Ascending aorta (tissue), 2 donors: Measurements from ENCODE around the gene CELSR1. TPM values are rescaled to one million over a fixed set of nuclear protein-coding genes. Genes with fewer than 3 reads are reported as not detected.
A peak's percentile ranks its signal among the peaks of the same experiment; 100 is the strongest.

ENCODE experiments used
- DNase-seq, 2 donors: peaks; one replicate each; pipeline ENCODE4 v3.0.0-alpha.2; 2019; ENCODE audit warnings: low spot score in 2 of 2
- H3K27ac ChIP-seq, 2 donors: fragments of 200-600 bp; sonication (generic); one replicate each; pipeline ENCODE4 v1.5.1; 2016 to 2017; ENCODE audit warnings: mild to moderate bottlenecking in 1 of 2
- H3K27me3 ChIP-seq: fragments of 200-600 bp; sonication (generic); one replicate; pipeline ENCODE4 v1.5.1; 2017
- H3K36me3 ChIP-seq, 2 donors: fragments of 200-600 bp; sonication (generic); one replicate each; pipeline ENCODE4 v1.5.1; 2016
- H3K4me1 ChIP-seq, 2 donors: fragments of 200-600 bp; sonication (generic); one replicate each; pipeline ENCODE4 v1.5.1; 2016 to 2017; ENCODE audit warnings: mild to moderate bottlenecking in 1 of 2
- H3K4me3 ChIP-seq, 2 donors: fragments of 200-600 bp; sonication (generic); one replicate each; pipeline ENCODE4 v1.5.1; 2016 to 2017; ENCODE audit warnings: mild to moderate bottlenecking in 1 of 2
- H3K9me3 ChIP-seq, 2 donors: fragments of 200-600 bp; sonication (generic); one replicate each; pipeline ENCODE4 v1.5.1; 2016
- intact Hi-C: fragments of 100-400 bp; cut with DNase I; formaldehyde crosslinking; loops from one replicate; pipeline ENCODE4 v1.15.1; 2023
- total RNA-seq: library from RNA; depleted of rRNA; stranded (reverse); fragments of >200 nt; gene quantifications from one replicate; pipeline ENCODE4 v1.1.0, GENCODE V29; 2016
- TF ChIP-seq, protein P1 (sequence below), 3 experiments: fragments of 200-600 bp in 2 of 3; fragments of 450-650 bp in 1 of 3; sonication (generic) in 2 of 3; IDR thresholded peaks; one replicate each; pipeline ENCODE4 v1.5.1; 2016 to 2019; ENCODE audit warnings: antibody characterized with exemption in 3 of 3, mild to moderate bottlenecking in 1 of 3, moderate library complexity in 1 of 3

CELSR1 gene
- total RNA-seq, 1 donor from 2014 or later: 10.5 TPM

- Histone ChIP-seq H3K4me1 (no peaks in the 10 kb centered on the region), H3K9me3 (peaks cover 0 to under 1% of the 10 kb centered on the region in 2 donors), H3K27ac (no peak overlapping the region), H3K4me3 (no peak overlapping the region), H3K27me3 (no peaks in the 10 kb centered on the region), H3K36me3 (no peaks in the 10 kb centered on the region)
- intact Hi-C loops: no loop called here
- no peak for DNase-seq
- TF ChIP-seq, protein P1, sequence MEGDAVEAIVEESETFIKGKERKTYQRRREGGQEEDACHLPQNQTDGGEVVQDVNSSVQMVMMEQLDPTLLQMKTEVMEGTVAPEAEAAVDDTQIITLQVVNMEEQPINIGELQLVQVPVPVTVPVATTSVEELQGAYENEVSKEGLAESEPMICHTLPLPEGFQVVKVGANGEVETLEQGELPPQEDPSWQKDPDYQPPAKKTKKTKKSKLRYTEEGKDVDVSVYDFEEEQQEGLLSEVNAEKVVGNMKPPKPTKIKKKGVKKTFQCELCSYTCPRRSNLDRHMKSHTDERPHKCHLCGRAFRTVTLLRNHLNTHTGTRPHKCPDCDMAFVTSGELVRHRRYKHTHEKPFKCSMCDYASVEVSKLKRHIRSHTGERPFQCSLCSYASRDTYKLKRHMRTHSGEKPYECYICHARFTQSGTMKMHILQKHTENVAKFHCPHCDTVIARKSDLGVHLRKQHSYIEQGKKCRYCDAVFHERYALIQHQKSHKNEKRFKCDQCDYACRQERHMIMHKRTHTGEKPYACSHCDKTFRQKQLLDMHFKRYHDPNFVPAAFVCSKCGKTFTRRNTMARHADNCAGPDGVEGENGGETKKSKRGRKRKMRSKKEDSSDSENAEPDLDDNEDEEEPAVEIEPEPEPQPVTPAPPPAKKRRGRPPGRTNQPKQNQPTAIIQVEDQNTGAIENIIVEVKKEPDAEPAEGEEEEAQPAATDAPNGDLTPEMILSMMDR (IDR thresholded peaks at IDR 0.05): no peak
Observed at GRCh38 chr22:46369716-46370583, 167.5 kb downstream of the CELSR1 start.

DNA sequence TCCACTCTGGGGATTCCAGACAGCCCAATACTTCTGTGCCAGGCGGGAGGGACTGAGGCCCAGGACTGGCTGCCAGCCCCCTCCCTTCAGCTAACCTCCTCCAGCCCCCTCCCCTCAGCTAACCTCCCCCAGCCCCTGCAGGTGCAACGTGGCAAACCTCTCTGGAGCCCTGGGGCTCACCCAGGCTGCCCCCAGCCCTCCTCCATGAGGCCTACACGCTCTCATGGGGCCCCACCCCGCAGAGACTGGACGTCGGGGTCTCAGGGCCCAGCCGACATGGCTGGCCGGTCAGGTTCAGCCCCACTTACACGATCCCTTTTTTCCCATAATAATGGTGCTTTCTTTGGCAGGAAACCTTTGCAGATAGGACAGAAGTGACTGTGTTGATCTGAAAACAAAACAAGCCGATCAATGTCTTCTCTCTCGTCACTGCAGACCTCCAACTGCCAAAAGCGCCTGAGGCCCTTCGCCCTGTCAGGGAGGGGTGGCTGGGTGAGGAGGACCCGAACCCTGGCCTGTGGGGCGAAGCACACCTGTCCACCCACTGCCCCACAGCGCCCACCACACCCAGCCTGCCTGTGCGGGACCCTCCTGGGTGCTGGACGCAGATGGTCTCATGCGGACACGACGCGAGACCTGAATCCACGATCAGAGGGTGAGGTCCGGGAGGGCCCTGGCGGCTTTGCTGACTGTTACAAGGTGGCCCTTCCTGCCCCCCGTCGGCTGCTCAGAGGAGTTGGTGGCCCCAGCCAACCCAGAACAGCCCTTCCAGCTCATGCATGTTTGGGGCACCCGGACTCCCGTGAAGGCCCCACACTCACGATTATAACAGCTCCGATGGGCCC is 168.3 kb downstream of the CELSR1 start:
- no peaks in the 10 kb centered on the region for H3K4me1 ChIP-seq
- no peaks in the 10 kb centered on the region for H3K9me3 ChIP-seq
- H3K27ac ChIP-seq: no peak overlapping the region
- no peaks in the 10 kb centered on the region for H3K27me3 ChIP-seq
- intact Hi-C loops: no loop called here
- no peak overlapping the region for H3K4me3 ChIP-seq
- no peaks in the 10 kb centered on the region for H3K36me3 ChIP-seq
- DNase-seq: no peak
- TF ChIP-seq, protein P1 (IDR thresholded peaks at IDR 0.05): no peak

DNA sequence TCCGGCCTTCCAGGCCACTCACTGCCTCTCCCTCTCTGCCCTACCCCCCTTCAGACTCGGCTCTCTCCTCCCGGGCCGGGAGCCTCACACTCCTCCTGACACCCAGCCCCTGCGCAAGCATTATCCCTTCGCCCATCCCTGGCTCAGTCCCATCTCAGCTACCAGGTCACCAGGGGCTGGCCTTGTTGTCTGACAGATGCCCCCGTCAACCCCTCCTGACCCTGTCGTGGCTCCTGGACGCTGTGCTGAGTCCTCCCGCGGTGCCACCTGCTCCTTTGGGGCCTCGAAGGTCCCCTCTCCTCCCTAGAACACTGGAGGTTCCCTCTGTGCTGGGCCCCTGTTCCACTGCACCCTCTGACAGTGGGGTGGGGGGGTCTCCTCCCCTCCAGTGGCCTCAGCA is 169.0 kb downstream of the CELSR1 start:
- Histone ChIP-seq H3K4me1 (no peaks in the 10 kb centered on the region), H3K27ac (no peak overlapping the region), H3K27me3 (no peaks in the 10 kb centered on the region), H3K36me3 (no peaks in the 10 kb centered on the region), H3K9me3 (no peaks in the 10 kb centered on the region), H3K4me3 (no peak overlapping the region)
- no peak for DNase-seq
- intact Hi-C loops: no loop called here
- TF ChIP-seq, protein P1 (IDR thresholded peaks at IDR 0.05): no peak

GRCh38 chr22:46367707-46368191 is 169.7 kb downstream of the CELSR1 start:
- DNase-seq: no peak
- intact Hi-C loops: loop anchor here (1.0 kb wide), 1 partner anchor 175 kb away; no protein-coding TSS in a partner anchor
- no peak overlapping the region for H3K4me3 ChIP-seq

More at GRCh38 chr22:46367707-46368191, 169.7 kb downstream of the CELSR1 start:
- no peaks in the 10 kb centered on the region for H3K36me3 ChIP-seq
- H3K27me3 ChIP-seq: no peaks in the 10 kb centered on the region
- TF ChIP-seq, protein P1 (IDR thresholded peaks at IDR 0.05): peak; percentile 34 to 59 (median 47)
- H3K27ac ChIP-seq: no peak overlapping the region
- H3K4me1 ChIP-seq: no peaks in the 10 kb centered on the region
- H3K9me3 ChIP-seq: no peaks in the 10 kb centered on the region
